SJSA1 (cell line): Measurements from ENCODE around the gene ZSCAN4. TPM values are rescaled to one million over a fixed set of nuclear protein-coding genes. Genes with fewer than 3 reads are reported as not detected.

Experiments
- DNase-seq, 2 experiments: peaks; one replicate each; pipeline ENCODE4 v3.0.0-alpha.2; 2015 to 2020; ENCODE audit warnings: low spot score in 2 of 2, low read depth in 1 of 2
- H3K27ac ChIP-seq: fragments of 250-450 bp; sonication (Bioruptor Pico); 2 replicates; pipeline ENCODE4 v1.5.1; 2020; ENCODE audit warnings: mild to moderate bottlenecking, moderate library complexity
- H3K27me3 ChIP-seq: fragments of 250-450 bp; sonication (Bioruptor Pico); replicated peaks from 2 replicates; pipeline ENCODE4 v1.5.1; 2020; ENCODE audit warnings: mild to moderate bottlenecking, moderate library complexity
- H3K36me3 ChIP-seq: fragments of 250-450 bp; sonication (Bioruptor Pico); 2 replicates; pipeline ENCODE4 v1.5.1; 2020; ENCODE audit warnings: mild to moderate bottlenecking
- H3K4me1 ChIP-seq: fragments of 250-450 bp; sonication (Bioruptor Pico); replicated peaks from 2 replicates; pipeline ENCODE4 v1.6.1; 2021; ENCODE audit warnings: mild to moderate bottlenecking
- H3K4me3 ChIP-seq: fragments of 250-450 bp; sonication (Bioruptor Pico); 2 replicates; pipeline ENCODE4 v1.5.1; 2020; ENCODE audit warnings: mild to moderate bottlenecking
- H3K9me3 ChIP-seq: fragments of 250-450 bp; sonication (Bioruptor Pico); replicated peaks from 2 replicates; pipeline ENCODE4 v1.5.1; 2020; ENCODE audit warnings: mild to moderate bottlenecking
- total RNA-seq: library from RNA; depleted of rRNA; stranded (reverse); fragments of >200 nt; shearing (Covaris generic); gene quantifications from 2 replicates; pipeline ENCODE4 v1.2.3, GENCODE V29; 2014; rRNA removed

ZSCAN4 gene, protein sequence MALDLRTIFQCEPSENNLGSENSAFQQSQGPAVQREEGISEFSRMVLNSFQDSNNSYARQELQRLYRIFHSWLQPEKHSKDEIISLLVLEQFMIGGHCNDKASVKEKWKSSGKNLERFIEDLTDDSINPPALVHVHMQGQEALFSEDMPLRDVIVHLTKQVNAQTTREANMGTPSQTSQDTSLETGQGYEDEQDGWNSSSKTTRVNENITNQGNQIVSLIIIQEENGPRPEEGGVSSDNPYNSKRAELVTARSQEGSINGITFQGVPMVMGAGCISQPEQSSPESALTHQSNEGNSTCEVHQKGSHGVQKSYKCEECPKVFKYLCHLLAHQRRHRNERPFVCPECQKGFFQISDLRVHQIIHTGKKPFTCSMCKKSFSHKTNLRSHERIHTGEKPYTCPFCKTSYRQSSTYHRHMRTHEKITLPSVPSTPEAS
- total RNA-seq: not detected in 2 replicates

DNA sequence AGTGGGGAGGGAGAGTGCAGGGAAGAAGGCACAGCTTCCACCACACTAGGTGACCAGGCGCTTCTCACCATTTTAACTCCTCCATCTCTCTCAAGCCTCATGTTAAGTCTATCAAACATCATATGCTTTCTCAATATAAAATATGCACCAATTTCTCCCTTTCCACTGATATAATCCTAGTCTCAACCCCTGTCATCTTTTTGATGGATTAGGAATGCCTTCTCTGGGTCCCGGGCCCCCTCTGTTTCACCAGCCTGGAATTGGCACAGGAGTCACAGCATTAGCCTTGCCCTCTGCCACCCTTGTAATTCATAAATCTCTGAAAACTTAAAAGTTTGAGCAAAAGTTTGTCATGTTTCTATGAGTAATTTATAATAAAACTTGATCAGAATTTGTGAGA lies at the start of gene ZSCAN4:
TSS of gene ZSCAN4 (plus strand) at position 301 of the 400 bp plus-strand sequence. CDS start 7,211 bp downstream, outside the sequence.
- Histone ChIP-seq H3K36me3 (no peaks in the 10 kb centered on the region), H3K27me3 (no peaks in the 10 kb centered on the region), H3K27ac (no peak within 1 kb of the TSS), H3K9me3 (0 out of 2 replicates have a peak, but pooled peaks cover under 1% of the 10 kb centered on the region), H3K4me1 (peaks cover 6% of the 10 kb centered on the region; the same call in 1 of the 2 replicates), H3K4me3 (no peak within 1 kb of the TSS)
- no peak for DNase-seq

DNA sequence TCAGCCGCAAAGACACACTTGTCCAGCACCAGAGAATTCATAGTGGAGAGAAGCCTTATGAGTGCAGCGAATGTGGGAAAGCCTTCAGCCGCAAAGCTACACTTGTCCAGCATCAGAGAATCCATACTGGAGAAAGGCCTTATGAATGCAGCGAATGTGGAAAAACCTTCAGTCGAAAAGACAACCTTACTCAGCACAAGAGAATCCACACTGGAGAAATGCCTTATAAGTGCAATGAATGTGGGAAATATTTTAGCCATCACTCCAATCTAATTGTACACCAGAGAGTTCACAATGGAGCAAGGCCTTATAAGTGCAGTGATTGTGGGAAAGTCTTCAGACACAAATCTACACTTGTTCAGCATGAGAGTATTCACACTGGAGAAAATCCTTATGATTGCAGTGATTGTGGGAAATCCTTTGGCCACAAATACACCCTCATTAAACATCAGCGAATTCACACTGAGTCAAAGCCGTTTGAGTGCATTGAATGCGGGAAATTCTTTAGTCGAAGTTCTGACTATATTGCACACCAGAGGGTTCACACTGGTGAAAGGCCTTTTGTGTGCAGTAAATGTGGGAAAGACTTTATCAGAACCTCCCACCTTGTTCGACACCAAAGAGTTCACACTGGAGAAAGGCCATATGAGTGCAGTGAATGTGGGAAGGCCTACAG lies 47.9 kb upstream of the ZSCAN4 start:
- H3K9me3 ChIP-seq: peaks cover 71% of the 10 kb centered on the region

DNA sequence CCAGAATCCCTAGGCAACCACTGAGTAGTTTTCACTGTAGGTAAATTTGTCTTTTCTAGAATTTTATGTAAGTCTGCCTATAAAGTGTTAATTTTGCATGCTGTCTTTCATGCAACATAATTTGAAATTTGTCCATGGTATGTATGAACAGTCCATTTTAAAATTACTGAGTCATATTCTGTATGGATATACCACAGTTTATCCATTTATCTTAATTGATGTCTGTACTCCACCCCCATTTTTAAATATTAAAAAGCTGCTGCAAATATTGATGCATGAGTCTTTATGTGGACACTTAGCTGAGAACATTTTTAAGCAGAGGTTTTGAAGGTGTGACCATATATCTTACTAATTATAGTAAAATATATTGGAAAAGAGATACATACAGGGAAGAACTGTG lies 45.6 kb upstream of the ZSCAN4 start:
- H3K9me3 ChIP-seq: peaks cover 53% of the 10 kb centered on the region

More for the DNA sequence above, 47.9 kb upstream of the ZSCAN4 start:
- H3K27ac ChIP-seq: no peak overlapping the region
- no peak overlapping the region for H3K4me3 ChIP-seq
- DNase-seq: peak in 1 of 2 experiments; percentile 20
- no peaks in the 10 kb centered on the region for H3K27me3 ChIP-seq
- H3K36me3 ChIP-seq: peaks cover 94% of the 10 kb centered on the region
- no peaks in the 10 kb centered on the region for H3K4me1 ChIP-seq

DNA sequence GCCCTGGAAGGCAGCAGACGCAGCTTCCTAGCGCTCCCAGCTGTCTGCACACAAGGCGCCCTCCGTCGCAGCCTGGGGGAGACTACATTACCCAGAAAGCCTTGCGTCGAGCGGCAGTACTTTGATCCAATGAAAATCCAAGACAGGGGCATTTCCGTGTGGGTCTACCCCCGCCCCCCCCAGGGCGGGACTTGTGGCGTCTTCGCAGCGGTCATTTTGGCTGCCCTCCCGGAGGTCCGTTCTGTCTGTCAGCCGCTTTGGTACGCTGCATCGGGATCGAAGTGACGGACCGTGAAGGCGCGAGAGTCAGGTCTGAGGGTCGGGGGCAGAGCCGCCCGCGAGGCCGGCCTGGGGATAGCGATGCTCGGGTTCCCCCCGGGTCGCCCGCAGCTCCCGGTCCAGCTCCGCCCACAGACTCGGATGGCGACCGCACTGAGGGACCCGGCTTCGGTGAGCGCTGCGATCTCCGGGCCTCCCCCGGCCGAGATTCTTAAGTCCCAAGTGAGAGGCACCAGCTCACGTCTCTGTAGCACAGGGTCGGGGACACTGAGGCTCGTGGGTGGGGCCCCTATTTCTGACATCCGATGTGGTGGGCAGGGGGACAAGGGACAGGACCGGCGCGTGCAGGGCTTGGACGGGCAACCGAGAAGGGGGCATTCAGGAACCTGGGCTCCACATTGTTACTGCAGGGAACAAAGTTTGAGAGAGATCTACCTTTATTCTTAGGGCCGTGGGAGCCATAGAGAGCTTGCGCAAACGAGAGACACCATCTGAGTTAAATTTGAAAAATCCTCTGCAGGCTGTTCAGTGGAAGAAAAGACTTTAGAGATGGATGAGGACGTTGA lies 35.5 kb upstream of the ZSCAN4 start, which contains the start of gene ZNF211:
TSS of gene ZNF211 (plus strand) at position 182 of the 845 bp plus-strand sequence. CDS start at position 361, 179 bp downstream.
- Histone ChIP-seq H3K9me3 (peaks cover 10% of the 10 kb centered on the region), H3K36me3 (peaks cover 51% of the 10 kb centered on the region), H3K4me3 (peak within 1 kb of the TSS; percentile 84), H3K27ac (no peak within 1 kb of the TSS), H3K4me1 (0 out of 2 replicates have a peak, but pooled peaks cover 6% of the 10 kb centered on the region), H3K27me3 (no peaks in the 10 kb centered on the region)
- DNase-seq: peak; percentile 91

More for the DNA sequence above, 45.6 kb upstream of the ZSCAN4 start:
- Histone ChIP-seq H3K27ac (no peak overlapping the region), H3K4me3 (no peak overlapping the region), H3K27me3 (no peaks in the 10 kb centered on the region), H3K36me3 (peaks cover 71% of the 10 kb centered on the region), H3K4me1 (no peaks in the 10 kb centered on the region)
- no peak for DNase-seq

DNA sequence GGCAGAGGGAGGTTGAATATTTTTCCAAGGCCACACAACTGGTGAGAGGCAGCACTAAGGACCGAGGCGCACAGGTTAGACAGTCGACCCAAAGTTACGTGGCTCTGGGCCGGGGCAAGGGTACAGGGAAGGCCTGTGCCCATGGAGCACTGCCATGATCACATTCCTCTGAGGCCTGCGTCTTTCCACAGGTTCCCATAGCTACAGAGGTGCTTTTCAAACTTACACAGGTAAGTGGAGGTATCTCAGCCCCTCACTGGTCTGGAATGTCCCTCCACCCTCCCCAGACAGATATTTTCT lies 35.0 kb upstream of the ZSCAN4 start:
- Histone ChIP-seq H3K4me1 (0 out of 2 replicates have a peak, but pooled peaks cover 6% of the 10 kb centered on the region), H3K9me3 (peaks cover 15% of the 10 kb centered on the region), H3K4me3 (peak overlapping the region; percentile 84), H3K27me3 (no peaks in the 10 kb centered on the region), H3K36me3 (peaks cover 56% of the 10 kb centered on the region), H3K27ac (no peak overlapping the region)
- no peak for DNase-seq

DNA sequence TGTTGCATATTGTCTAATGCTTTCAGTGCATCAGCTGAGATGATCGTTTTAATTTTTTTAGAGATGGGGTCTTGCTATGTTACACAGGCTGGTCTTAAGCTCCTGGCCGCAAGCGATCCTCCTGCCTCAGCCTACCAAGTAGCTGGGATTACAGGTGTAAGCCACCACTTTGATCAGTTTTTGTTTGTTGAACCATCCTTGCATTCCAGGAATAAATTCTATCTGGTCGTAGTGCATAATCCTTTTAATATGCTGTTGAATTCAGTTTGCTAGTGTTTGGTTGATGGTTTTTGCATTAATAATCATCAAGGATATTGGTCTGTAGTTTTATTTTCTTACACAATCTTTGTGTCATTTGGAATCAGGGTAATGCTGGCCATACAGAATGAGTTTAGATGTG lies 31.4 kb upstream of the ZSCAN4 start:
- H3K4me1 ChIP-seq: 0 out of 2 replicates have a peak, but pooled peaks cover 6% of the 10 kb centered on the region
- no peak overlapping the region for H3K4me3 ChIP-seq
- H3K36me3 ChIP-seq: peaks cover 80% of the 10 kb centered on the region
- no peak overlapping the region for H3K27ac ChIP-seq
- no peak for DNase-seq
- no peaks in the 10 kb centered on the region for H3K27me3 ChIP-seq
- peaks cover 42% of the 10 kb centered on the region for H3K9me3 ChIP-seq

DNA sequence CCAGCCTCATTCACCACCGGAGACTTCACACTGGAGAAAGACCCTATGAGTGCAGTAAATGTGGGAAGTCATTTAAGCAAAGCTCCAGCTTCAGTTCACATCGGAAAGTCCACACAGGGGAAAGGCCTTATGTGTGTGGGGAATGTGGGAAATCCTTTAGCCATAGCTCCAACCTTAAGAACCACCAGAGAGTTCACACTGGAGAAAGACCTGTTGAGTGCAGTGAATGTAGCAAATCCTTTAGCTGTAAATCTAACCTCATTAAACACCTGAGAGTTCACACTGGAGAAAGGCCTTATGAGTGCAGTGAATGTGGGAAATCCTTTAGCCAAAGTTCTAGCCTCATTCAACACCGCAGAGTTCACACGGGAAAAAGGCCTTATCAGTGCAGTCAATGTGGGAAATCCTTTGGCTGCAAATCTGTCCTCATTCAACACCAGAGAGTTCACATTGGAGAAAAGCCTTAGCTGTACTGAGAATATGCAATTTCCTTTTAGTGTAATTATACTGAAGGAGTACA lies 27.0 kb upstream of the ZSCAN4 start:
- Histone ChIP-seq H3K27me3 (no peaks in the 10 kb centered on the region), H3K4me1 (no peaks in the 10 kb centered on the region), H3K36me3 (peaks cover 62% of the 10 kb centered on the region), H3K27ac (no peak overlapping the region), H3K4me3 (no peak overlapping the region), H3K9me3 (peaks cover 43% of the 10 kb centered on the region)
- DNase-seq: no peak

DNA sequence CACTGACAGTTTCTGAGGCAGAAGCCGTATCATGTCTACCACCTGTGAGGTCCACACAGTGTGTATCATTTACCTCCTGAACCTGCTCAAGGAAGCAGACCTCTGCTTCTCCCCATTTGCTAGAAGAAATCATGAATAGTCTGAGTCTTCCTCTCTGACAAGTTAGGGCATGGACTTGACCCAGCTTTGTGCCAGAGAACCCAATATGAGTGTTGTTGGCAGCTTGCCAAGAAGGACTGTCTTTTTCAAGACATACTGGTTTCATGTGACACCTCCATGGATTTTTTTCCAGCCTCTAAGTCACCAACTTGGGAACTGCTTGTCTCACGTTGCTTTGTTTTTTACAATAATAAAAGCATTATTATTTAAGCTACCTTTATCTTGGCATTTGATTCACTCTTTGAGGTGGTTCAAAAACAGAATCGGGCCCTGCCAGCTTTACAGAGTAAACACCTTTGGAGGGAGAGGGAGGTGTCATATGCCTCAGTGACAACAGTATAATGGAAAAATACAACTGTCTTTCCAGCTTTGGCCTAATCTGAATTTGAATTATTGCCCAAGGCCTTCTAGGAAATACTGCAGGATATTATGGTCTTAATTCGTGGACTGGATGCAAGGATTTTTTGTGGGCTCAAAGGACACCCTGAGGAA lies 26.2 kb upstream of the ZSCAN4 start:
- DNase-seq: no peak
- Histone ChIP-seq H3K4me1 (no peaks in the 10 kb centered on the region), H3K4me3 (no peak overlapping the region), H3K36me3 (peaks cover 56% of the 10 kb centered on the region), H3K27ac (no peak overlapping the region), H3K9me3 (peaks cover 40% of the 10 kb centered on the region), H3K27me3 (no peaks in the 10 kb centered on the region)

DNA sequence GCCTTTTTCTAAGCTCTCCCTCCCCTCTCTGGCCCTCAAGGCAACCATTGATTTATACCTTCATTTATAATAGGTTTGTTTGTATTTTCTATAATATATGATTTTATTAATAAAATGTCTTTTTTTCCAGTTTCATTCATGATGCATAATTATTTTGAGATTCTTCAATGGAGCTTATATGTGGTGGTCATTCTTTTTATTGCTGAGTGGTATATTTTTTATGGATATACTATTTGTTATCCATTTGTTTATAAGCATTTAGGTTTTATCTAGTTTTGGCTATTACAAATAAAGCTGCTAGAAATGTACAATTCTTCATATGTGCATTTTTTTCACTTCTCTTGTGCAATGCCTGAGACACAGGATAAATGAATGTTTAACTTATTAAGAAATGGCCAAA lies 25.0 kb upstream of the ZSCAN4 start:
- no peak overlapping the region for H3K27ac ChIP-seq
- H3K27me3 ChIP-seq: no peaks in the 10 kb centered on the region
- no peak for DNase-seq
- no peaks in the 10 kb centered on the region for H3K4me1 ChIP-seq
- peaks cover 34% of the 10 kb centered on the region for H3K9me3 ChIP-seq
- H3K36me3 ChIP-seq: peaks cover 46% of the 10 kb centered on the region
- no peak overlapping the region for H3K4me3 ChIP-seq

DNA sequence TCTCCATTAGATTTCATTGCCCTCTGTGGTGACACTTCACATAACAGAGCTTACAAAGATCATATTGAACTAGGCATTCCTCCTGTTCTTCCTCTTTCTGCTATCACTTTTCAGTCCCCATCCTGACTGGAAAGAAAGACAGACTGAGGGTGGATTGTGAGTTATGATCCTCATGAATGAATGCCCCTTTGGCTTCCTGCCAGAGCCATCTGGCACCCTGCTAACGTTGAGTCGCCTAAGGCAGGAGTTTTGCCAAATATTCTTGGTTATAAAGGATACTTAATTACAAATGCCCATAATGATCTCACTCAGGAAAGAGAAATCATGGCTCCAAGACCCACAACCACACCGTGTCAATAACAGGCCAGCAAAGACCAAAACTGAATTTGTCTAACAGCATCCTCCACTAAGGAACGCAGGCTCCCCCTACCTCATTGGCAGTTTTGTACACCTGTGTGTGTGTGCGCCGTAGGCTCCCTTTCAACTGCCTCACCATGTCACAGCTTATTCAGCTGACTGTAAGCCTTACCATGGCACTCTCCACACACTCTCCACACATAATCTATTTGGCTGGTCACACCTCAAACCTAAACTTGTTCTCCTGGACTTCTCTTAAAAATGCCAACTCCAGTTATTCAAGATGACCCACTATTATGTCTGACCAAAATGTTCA lies 20.3 kb upstream of the ZSCAN4 start:
- no peaks in the 10 kb centered on the region for H3K27me3 ChIP-seq
- peaks cover 2% of the 10 kb centered on the region for H3K36me3 ChIP-seq
- H3K27ac ChIP-seq: no peak overlapping the region
- H3K4me3 ChIP-seq: no peak overlapping the region
- H3K4me1 ChIP-seq: no peaks in the 10 kb centered on the region
- peaks cover 3% of the 10 kb centered on the region; the same call in 1 of the 2 replicates for H3K9me3 ChIP-seq
- DNase-seq: no peak

DNA sequence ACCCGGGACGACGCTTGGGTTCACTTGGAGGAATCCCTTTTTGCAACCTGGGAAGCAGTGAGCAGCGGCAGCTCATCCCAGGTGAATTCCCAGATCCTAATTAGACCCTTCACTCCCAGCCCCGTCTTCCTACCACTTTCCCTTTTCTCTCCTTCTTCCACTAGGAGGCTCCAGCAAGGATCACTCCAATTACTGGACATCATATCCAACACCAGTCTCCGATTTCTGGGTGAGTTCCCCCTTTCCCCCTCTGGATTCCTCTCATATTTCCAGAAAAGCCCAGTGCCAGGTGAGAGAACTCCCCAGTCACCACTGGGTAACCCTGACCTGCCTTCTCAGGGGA lies 17.1 kb upstream of the ZSCAN4 start:
- H3K27ac ChIP-seq: no peak overlapping the region
- no peak overlapping the region for H3K4me3 ChIP-seq
- no peaks in the 10 kb centered on the region for H3K36me3 ChIP-seq
- H3K4me1 ChIP-seq: no peaks in the 10 kb centered on the region
- H3K9me3 ChIP-seq: no peaks in the 10 kb centered on the region; the same call in 1 of the 2 replicates
- no peaks in the 10 kb centered on the region for H3K27me3 ChIP-seq
- DNase-seq: no peak

DNA sequence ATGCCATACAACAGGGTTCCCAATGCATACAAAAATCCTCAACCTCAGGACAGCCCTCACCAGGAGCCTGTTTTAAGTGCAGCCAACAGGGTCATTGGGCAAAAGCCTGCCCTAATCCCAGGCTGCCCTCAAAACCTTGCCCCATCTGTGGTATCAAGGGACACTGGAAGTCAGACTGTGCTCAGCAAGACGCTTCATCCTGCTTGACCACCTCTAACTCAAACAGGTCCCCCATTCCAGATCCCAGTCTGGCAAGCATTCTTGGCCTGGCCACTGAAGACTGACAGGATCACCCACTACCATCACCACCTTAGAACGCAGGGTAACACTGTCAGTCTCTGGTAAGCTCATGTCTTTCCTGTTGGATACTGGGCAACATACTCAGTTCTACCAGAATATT lies 15.0 kb upstream of the ZSCAN4 start:
- Histone ChIP-seq H3K9me3 (no peaks in the 10 kb centered on the region), H3K4me3 (no peak overlapping the region), H3K27me3 (no peaks in the 10 kb centered on the region), H3K27ac (no peak overlapping the region), H3K4me1 (no peaks in the 10 kb centered on the region), H3K36me3 (no peaks in the 10 kb centered on the region)
- no peak for DNase-seq
